Adrenal gland (tissue), 12 donors: ENCODE data around the gene KRTAP27-1. TPM values are rescaled to one million over a fixed set of nuclear protein-coding genes. Genes with fewer than 3 reads are reported as not detected.

ENCODE experiments used
- DNase-seq, 7 donors: peaks; one replicate each; pipeline ENCODE4 v3.0.0-alpha.2; 2019 to 2020
- H3K27ac ChIP-seq, 5 donors: fragments of 200-600 bp; sonication (generic) in 4 of 5; 1 replicate in 3 of 5; 2 replicates in 2 of 5; pipeline versions ENCODE4 v1.5.1 to v1.8.0; 2016 to 2020; ENCODE audit warnings: mild to moderate bottlenecking in 1 of 5
- H3K27me3 ChIP-seq: fragments of 200-600 bp; 2 replicates; pipeline ENCODE4 v1.8.0; 2021
- H3K36me3 ChIP-seq, 2 donors: fragments of 200-600 bp; replicated peaks in 1 of 2; 1 replicate in 1 of 2; 2 replicates in 1 of 2; pipeline versions ENCODE4 v1.5.1 to v1.8.0; 2018 to 2022
- H3K4me1 ChIP-seq, 2 donors: fragments of 200-600 bp; replicated peaks in 1 of 2; 1 replicate in 1 of 2; 2 replicates in 1 of 2; pipeline versions ENCODE4 v1.5.1 to v1.8.0; 2018 to 2021
- H3K4me3 ChIP-seq, 4 donors: fragments of 200-600 bp; sonication (generic) in 3 of 4; one replicate each; pipeline ENCODE4 v1.5.1; 2016 to 2018
- H3K9me3 ChIP-seq, 3 donors: fragments of 200-600 bp; sonication (generic) in 1 of 3; replicated peaks in 1 of 3; 1 replicate in 2 of 3; 2 replicates in 1 of 3; pipeline versions ENCODE4 v1.5.1 to v1.8.0; 2016 to 2021
- POLR2A ChIP-seq, 2 donors: fragments of 450-650 bp; IDR thresholded peaks; one replicate each; pipeline ENCODE4 v1.6.1; 2017; ENCODE audit warnings: antibody characterized with exemption in 2 of 2, mild to moderate bottlenecking in 2 of 2, moderate library complexity in 1 of 2
- WGBS, 4 donors: extraction: QIAGEN DNeasy Blood & Tissue Kit in 2 of 4; methylation state at CpG; one replicate each; pipeline versions ENCODE4 v1.1.5 to v1.1.7; 2013 to 2017; 5-methylcytosine and 5-hydroxymethylcytosine counted together
- intact Hi-C, 2 donors: fragments of 100-400 bp; cut with DNase I; formaldehyde crosslinking; loops; one replicate each; pipeline versions ENCODE4 v1.14.1 to v1.15.0; 2022 to 2023
- polyA plus RNA-seq, 3 donors: library from polyadenylated mRNA; stranded (reverse); fragments of 200-250 nt in 2 of 3; fragments of 350-450 nt in 1 of 3; fragmentation: Illumina TruSeq in 1 of 3; extraction: RNeasy Lipid Tissue Mini Kit (QIAGEN cat#74804) in 1 of 3; gene quantifications; one replicate each; pipeline ENCODE4 v1.2.3, GENCODE V29; 2013 to 2014
- total RNA-seq, 9 donors: library from RNA; depleted of rRNA in 4 of 9; stranded (reverse); fragments of >200 nt in 4 of 9; fragments of 120-200 nt in 1 of 9; fragmentation: NEBNext Ultra II Directional in 1 of 9; extraction: Animal tissue kit (Norgen Biotek cat#: 25700) in 1 of 9; gene quantifications; one replicate each; pipeline versions ENCODE4 v1.1.0 to v1.2.4, GENCODE V29; 2013 to 2023
- TF ChIP-seq, protein P1 (sequence below), 6 experiments: fragments of 450-650 bp in 4 of 6; fragments of 200-600 bp in 2 of 6; sonication (generic) in 1 of 6; IDR thresholded peaks; 1 replicate in 5 of 6; 2 replicates in 1 of 6; pipeline versions ENCODE4 v1.5.1 to v1.8.0; 2016 to 2021; ENCODE audit warnings: antibody characterized with exemption in 6 of 6, mild to moderate bottlenecking in 2 of 6, moderate library complexity in 1 of 6
- donor health status: healthy with polysubstance abuse.
- donor health status: Bipolar disorder and iron deficiency.
- donor health status: DM: yes; HTN: yes; CAD: no.
- donor health status: DM: no; HTN: no; CAD: no.
- donor health status: DM: no; HTN: no; CAD: no.
- donor health status: DM: yes; HTN: yes; CAD: no.

Gene KRTAP27-1
- total and polyA plus RNA-seq, 12 donors, result not detected

DNA sequence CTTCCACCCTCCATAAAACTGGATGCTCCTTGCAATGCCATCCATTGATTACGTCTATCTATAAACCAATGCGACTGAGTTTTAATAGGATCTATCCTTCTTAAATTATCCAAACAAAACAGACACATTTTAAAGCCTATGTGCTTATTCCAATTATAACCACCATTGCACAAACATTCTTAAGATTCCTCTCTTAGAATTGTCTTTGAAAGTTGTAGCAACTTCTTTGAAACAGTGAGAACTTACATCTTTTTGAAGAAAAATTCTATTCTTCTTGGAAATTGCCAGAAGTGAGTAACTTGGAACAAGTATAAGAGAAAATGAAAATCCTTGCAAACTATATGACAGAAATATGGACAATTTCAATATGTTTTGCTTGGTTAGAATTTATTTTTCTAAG, 17.3 kb downstream of the KRTAP27-1 start, which contains the start of gene KRTAP26-1:
TSS of gene KRTAP26-1 (minus strand) at position 101 of the 400 bp plus-strand sequence. CDS start 280 bp downstream, outside the sequence.
- intact Hi-C loops, result no loop called here
- TF ChIP-seq, protein P1, sequence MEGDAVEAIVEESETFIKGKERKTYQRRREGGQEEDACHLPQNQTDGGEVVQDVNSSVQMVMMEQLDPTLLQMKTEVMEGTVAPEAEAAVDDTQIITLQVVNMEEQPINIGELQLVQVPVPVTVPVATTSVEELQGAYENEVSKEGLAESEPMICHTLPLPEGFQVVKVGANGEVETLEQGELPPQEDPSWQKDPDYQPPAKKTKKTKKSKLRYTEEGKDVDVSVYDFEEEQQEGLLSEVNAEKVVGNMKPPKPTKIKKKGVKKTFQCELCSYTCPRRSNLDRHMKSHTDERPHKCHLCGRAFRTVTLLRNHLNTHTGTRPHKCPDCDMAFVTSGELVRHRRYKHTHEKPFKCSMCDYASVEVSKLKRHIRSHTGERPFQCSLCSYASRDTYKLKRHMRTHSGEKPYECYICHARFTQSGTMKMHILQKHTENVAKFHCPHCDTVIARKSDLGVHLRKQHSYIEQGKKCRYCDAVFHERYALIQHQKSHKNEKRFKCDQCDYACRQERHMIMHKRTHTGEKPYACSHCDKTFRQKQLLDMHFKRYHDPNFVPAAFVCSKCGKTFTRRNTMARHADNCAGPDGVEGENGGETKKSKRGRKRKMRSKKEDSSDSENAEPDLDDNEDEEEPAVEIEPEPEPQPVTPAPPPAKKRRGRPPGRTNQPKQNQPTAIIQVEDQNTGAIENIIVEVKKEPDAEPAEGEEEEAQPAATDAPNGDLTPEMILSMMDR (IDR thresholded peaks at IDR 0.05), result no peak
- TF ChIP-seq POLR2A (IDR thresholded peaks at IDR 0.05), result no peak
- H3K36me3 ChIP-seq, result no peaks in the 10 kb centered on the region
- no peaks in the 10 kb centered on the region for H3K9me3 ChIP-seq
- H3K27me3 ChIP-seq, result no peaks in the 10 kb centered on the region
- H3K27ac ChIP-seq, result no peak within 1 kb of the TSS
- no peak within 1 kb of the TSS for H3K4me3 ChIP-seq
- no peaks in the 10 kb centered on the region for H3K4me1 ChIP-seq
- no peak for DNase-seq
- 67 to 82% (median 74%) methylated on average over 2 of the region's 2 CpGs for WGBS, 4 donors

DNA sequence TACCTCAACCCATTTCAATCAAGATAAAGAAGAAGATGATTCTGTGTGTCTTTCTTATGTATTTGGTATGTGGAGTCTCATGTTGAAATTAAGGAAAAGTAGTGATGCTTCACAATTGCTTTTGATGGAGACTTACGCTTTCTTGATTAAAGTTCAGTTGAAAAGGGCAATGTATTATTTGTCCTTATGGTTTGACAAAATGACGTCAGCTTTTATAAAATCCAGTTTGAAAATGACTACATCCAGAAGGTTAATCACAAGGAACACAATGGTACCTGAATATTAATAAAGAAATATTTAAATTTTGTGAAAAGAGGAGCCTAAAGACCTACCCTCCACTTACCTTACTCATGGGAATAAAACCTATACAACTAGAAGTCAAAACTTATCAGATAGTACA, 21.8 kb downstream of the KRTAP27-1 start:
- intact Hi-C loops, result no loop called here
- Histone ChIP-seq H3K27me3 (no peaks in the 10 kb centered on the region), H3K36me3 (no peaks in the 10 kb centered on the region), H3K4me3 (no peak overlapping the region), H3K9me3 (no peaks in the 10 kb centered on the region), H3K4me1 (no peaks in the 10 kb centered on the region), H3K27ac (no peak overlapping the region)
- DNase-seq, result no peak
- WGBS, 4 donors, result 73 to 86% (median 79%) methylated on average over 2 of the region's 2 CpGs
- TF ChIP-seq, protein P1 (IDR thresholded peaks at IDR 0.05), result no peak
- no peak for TF ChIP-seq POLR2A (IDR thresholded peaks at IDR 0.05)

DNA sequence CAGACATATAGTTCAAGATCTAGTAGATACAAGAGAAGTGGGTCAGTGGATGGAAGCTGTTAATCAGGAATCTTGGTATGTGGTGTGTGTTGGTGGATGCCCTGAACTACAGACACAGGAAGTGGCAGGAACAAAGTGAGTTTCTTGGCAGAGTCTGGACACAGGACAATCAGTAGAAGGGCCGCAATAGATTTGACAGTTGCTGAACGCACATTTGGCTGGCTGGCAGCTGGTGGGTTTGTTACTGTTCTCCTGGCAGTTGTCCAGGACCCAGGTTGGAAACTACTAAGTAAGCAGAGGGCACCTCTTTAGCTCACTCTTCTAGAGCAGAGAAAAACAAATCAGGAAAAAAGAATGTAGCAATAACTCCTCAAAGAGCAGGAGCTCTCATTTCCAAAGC, 30.6 kb downstream of the KRTAP27-1 start:
- 60 to 71% (median 63%) methylated on average over 2 of the region's 2 CpGs for WGBS, 4 donors
- intact Hi-C loops, result no loop called here
- no peaks in the 10 kb centered on the region for H3K36me3 ChIP-seq
- TF ChIP-seq, protein P1 (IDR thresholded peaks at IDR 0.05), result no peak
- TF ChIP-seq POLR2A (IDR thresholded peaks at IDR 0.05), result no peak
- no peaks in the 10 kb centered on the region for H3K9me3 ChIP-seq
- H3K4me1 ChIP-seq, result no peaks in the 10 kb centered on the region
- H3K27me3 ChIP-seq, result no peaks in the 10 kb centered on the region
- no peak overlapping the region for H3K4me3 ChIP-seq
- H3K27ac ChIP-seq, result no peak overlapping the region
- no peak for DNase-seq

DNA sequence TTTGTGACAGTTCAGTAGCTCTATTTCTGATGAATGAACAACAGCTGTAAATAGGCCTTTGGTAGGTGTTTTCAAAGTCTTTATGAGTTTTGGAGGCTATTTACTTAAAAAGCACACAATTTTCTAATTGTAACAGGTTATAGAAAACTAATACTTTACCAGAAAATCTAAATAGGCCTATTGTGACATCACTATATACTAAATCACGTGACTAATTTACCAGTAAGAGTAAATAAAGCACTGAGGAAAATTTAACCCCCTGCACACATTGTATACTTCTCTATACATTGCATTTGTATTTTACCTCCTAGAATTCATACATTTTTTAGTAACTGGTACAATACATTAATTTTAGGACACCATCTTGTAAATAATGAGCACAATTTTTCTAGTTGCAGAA, 32.4 kb downstream of the KRTAP27-1 start:
- 49 to 59% (median 51%) methylated on average over 1 of the region's 1 CpG for WGBS, 4 donors
- Histone ChIP-seq H3K36me3 (no peaks in the 10 kb centered on the region), H3K27me3 (no peaks in the 10 kb centered on the region), H3K27ac (no peak overlapping the region), H3K4me3 (no peak overlapping the region), H3K9me3 (no peaks in the 10 kb centered on the region), H3K4me1 (no peaks in the 10 kb centered on the region)
- intact Hi-C loops, result no loop called here
- DNase-seq, result no peak
- no peak for TF ChIP-seq POLR2A (IDR thresholded peaks at IDR 0.05)
- TF ChIP-seq, protein P1 (IDR thresholded peaks at IDR 0.05), result no peak
